ENCODE measurements around the gene RANBP17. TPM values are rescaled to one million over a fixed set of nuclear protein-coding genes. Genes with fewer than 3 reads are reported as not detected.

Gene RANBP17
- polyA plus RNA-seq, 1 donor from 2014 or later = 25.5 TPM

- Histone ChIP-seq H3F3A (ENCODE audit: insufficient read depth, low read length, poor library complexity, severe bottlenecking) (no peaks in the 10 kb centered on the region), H3K4me3 (ENCODE audit: low read length) (no peak overlapping the region), H2AFZ (ENCODE audit: low read depth, low read length) (no peak overlapping the region), H3K27ac (ENCODE audit: low read length) (no peak overlapping the region), H3K79me2 (replicated peaks; ENCODE audit: insufficient read depth, low read length) (no peaks in the 10 kb centered on the region), H3K36me3 (ENCODE audit: insufficient read depth, low read length) (no peaks in the 10 kb centered on the region), H3K9ac (ENCODE audit: low read length) (no peak overlapping the region), H3K27me3 (ENCODE audit: insufficient read depth, low read depth, low read length) (no peaks in the 10 kb centered on the region), H3K4me2 (ENCODE audit: low read length) (no peak overlapping the region), H4K20me1 (ENCODE audit: insufficient read depth) (no peaks in the 10 kb centered on the region), H3K9me2 (ENCODE audit: insufficient read depth, low read length) (no peaks in the 10 kb centered on the region), H3K9me3 (ENCODE audit: low read length) (no peaks in the 10 kb centered on the region)
- TF ChIP-seq SMC3 (conservative IDR thresholded peaks at IDR 0.05; ENCODE audit: poor library complexity) (no peak), CTCF (IDR thresholded peaks at IDR 0.05; ENCODE audit: poor library complexity, severe bottlenecking) (no peak), RAD21 (conservative IDR thresholded peaks at IDR 0.05) (no peak), MXI1 (conservative IDR thresholded peaks at IDR 0.05; ENCODE audit: poor library complexity, severe bottlenecking) (no peak), POLR2AphosphoS5 (IDR thresholded peaks at IDR 0.05) (no peak), EZH2 (IDR thresholded peaks at IDR 0.05; ENCODE audit: borderline replicate concordance, insufficient read depth, low read length, poor library complexity, severe bottlenecking) (no peak), EP300 (conservative IDR thresholded peaks at IDR 0.05; ENCODE audit: poor library complexity, severe bottlenecking) (no peak), REST (IDR thresholded peaks at IDR 0.05; ENCODE audit: borderline replicate concordance) (no peak), TAF1 (IDR thresholded peaks at IDR 0.05; ENCODE audit: low read depth) (no peak)
Measured at GRCh38 chr5:170817195-170817594, 44.6 kb upstream of the RANBP17 start.

- no peaks in the 10 kb centered on the region for H3K9me3 ChIP-seq (ENCODE audit: low read length)
- H3K4me2 ChIP-seq (ENCODE audit: low read length) = no peak overlapping the region
- no peaks in the 10 kb centered on the region for H3K36me3 ChIP-seq (ENCODE audit: insufficient read depth, low read length)
- H3K9ac ChIP-seq (ENCODE audit: low read length) = no peak overlapping the region
- H3K27ac ChIP-seq (ENCODE audit: low read length) = no peak overlapping the region
- no peaks in the 10 kb centered on the region for H3K79me2 ChIP-seq (replicated peaks; ENCODE audit: insufficient read depth, low read length)
- TF ChIP-seq TAF1 (IDR thresholded peaks at IDR 0.05; ENCODE audit: low read depth) = no peak
- no peak for TF ChIP-seq MXI1 (conservative IDR thresholded peaks at IDR 0.05; ENCODE audit: poor library complexity, severe bottlenecking)
- TF ChIP-seq SMC3 (conservative IDR thresholded peaks at IDR 0.05; ENCODE audit: poor library complexity) = no peak
- TF ChIP-seq EP300 (conservative IDR thresholded peaks at IDR 0.05; ENCODE audit: poor library complexity, severe bottlenecking) = no peak
- no peak for TF ChIP-seq RAD21 (conservative IDR thresholded peaks at IDR 0.05)
- no peak for TF ChIP-seq REST (IDR thresholded peaks at IDR 0.05; ENCODE audit: borderline replicate concordance)
- no peak for TF ChIP-seq POLR2AphosphoS5 (IDR thresholded peaks at IDR 0.05)
- no peak for TF ChIP-seq CTCF (IDR thresholded peaks at IDR 0.05; ENCODE audit: poor library complexity, severe bottlenecking)
- TF ChIP-seq EZH2 (IDR thresholded peaks at IDR 0.05; ENCODE audit: borderline replicate concordance, insufficient read depth, low read length, poor library complexity, severe bottlenecking) = no peak
- H4K20me1 ChIP-seq (ENCODE audit: insufficient read depth) = no peaks in the 10 kb centered on the region
- no peak overlapping the region for H2AFZ ChIP-seq (ENCODE audit: low read depth, low read length)
- H3F3A ChIP-seq (ENCODE audit: insufficient read depth, low read length, poor library complexity, severe bottlenecking) = no peaks in the 10 kb centered on the region
- no peaks in the 10 kb centered on the region for H3K9me2 ChIP-seq (ENCODE audit: insufficient read depth, low read length)
- H3K27me3 ChIP-seq (ENCODE audit: insufficient read depth, low read depth, low read length) = no peaks in the 10 kb centered on the region
- no peak overlapping the region for H3K4me3 ChIP-seq (ENCODE audit: low read length)
Measured at GRCh38 chr5:170818232-170818631, 43.6 kb upstream of the RANBP17 start.
